AG09309 (cell line): ENCODE data around the gene NOVA1.
"Not testable (repeated sequence)": the region's sequence is repeated elsewhere in the genome, so short reads cannot be mapped to it uniquely, and the experiment has no call there.

Experiments
- DNase-seq: peaks from one replicate; pipeline ENCODE4 v3.0.0-alpha.2; 2010; ENCODE audit warnings: low read depth
- H3K4me3 ChIP-seq: 2 replicates; pipeline ENCODE4 v1.5.1; 2011; ENCODE audit warnings: mild to moderate bottlenecking, low read depth, low read length, moderate library complexity; ENCODE audit not compliant: control insufficient read depth
- TF ChIP-seq, protein P1 (sequence below): IDR thresholded peaks from 2 replicates; pipeline ENCODE4 v1.5.1; 2011; ENCODE audit warnings: mild to moderate bottlenecking, low read depth, low read length, inconsistent platforms; ENCODE audit not compliant: insufficient read depth, control insufficient read depth; ENCODE audit errors: missing control alignments

NOVA1 gene

DNA sequence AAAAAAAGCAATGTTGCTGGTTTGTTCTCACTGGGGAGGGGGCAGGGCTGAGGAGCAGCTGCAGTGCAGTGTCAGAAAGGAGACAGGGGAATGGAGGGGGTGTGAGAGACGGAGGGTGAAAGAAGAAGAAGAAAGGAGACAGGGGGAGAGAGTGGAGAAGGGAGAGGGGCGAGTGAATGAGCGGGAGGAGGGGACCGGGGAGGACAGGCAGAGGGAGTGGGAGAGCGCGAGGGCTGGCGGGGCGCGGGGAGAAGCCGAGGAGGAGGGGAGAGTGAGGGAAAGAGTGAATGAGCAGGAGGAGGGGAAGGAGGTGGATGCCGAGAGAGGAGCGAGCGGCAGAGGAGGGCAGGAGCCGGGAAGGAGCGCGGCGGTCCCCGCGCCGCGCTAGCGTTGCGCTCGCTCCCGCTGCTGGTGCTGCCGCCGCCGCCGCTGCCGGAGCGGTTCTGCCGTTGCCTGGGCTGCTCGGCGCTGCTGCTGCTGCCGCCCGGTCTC is at the start of gene NOVA1:
Gene NOVA1 (minus strand): TSS at position 445 of the 492 bp plus-strand sequence. CDS start 597 bp downstream, outside the sequence.
- no peak for DNase-seq
- peak within 1 kb of the TSS; percentile 73 for H3K4me3 ChIP-seq
- TF ChIP-seq, protein P1, sequence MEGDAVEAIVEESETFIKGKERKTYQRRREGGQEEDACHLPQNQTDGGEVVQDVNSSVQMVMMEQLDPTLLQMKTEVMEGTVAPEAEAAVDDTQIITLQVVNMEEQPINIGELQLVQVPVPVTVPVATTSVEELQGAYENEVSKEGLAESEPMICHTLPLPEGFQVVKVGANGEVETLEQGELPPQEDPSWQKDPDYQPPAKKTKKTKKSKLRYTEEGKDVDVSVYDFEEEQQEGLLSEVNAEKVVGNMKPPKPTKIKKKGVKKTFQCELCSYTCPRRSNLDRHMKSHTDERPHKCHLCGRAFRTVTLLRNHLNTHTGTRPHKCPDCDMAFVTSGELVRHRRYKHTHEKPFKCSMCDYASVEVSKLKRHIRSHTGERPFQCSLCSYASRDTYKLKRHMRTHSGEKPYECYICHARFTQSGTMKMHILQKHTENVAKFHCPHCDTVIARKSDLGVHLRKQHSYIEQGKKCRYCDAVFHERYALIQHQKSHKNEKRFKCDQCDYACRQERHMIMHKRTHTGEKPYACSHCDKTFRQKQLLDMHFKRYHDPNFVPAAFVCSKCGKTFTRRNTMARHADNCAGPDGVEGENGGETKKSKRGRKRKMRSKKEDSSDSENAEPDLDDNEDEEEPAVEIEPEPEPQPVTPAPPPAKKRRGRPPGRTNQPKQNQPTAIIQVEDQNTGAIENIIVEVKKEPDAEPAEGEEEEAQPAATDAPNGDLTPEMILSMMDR, result no peak

DNA sequence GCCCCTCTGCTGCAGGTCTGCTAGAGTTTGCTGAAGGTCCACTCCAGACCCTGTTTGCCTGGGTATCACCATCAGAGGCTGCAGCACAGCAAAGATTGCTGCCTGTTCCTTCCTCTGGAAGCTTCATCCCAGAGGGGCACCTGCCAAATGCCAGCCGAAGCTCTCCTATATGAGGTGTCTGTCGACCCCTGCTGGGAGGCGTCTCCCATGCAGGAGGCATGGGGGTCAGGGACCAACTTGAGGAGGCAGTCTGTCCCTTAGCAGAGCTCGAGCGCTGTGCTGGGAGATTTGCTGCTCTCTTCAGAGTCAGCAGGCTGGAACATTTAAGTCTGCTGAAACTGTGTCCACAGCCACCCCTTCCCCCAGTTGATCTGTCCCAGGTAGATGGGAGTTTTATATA is 47.2 kb upstream of the NOVA1 start:
- not testable (repeated sequence) for DNase-seq, H3K4me3 ChIP-seq

- no peak for DNase-seq
- TF ChIP-seq, protein P1, result no peak
- H3K4me3 ChIP-seq, result no peak overlapping the region
Measured at GRCh38 chr14:26636561-26636960, 38.7 kb upstream of the NOVA1 start.

- DNase-seq, H3K4me3 ChIP-seq: not testable (repeated sequence)
Measured at GRCh38 chr14:26634946-26635345, 37.1 kb upstream of the NOVA1 start.

DNA sequence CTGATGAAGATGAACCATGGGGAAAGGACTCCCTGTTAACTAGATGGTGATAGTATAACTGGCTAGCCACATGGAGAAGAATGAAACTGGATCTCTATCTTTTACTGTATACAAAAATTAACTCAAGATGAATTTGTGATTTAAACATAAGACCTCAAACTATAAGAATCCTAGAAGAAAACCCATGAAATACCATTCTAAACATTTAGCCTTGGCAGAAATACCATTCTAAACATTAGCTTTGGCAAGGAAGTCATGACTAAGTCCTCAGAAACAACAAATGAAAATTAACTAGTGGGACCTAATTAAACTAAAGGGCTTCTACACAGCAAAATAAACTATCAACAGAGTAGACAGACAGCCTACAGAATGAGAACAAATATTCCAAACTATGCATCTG is 28.4 kb upstream of the NOVA1 start:
- TF ChIP-seq, protein P1, result no peak
- no peak for DNase-seq
- no peak overlapping the region for H3K4me3 ChIP-seq

DNA sequence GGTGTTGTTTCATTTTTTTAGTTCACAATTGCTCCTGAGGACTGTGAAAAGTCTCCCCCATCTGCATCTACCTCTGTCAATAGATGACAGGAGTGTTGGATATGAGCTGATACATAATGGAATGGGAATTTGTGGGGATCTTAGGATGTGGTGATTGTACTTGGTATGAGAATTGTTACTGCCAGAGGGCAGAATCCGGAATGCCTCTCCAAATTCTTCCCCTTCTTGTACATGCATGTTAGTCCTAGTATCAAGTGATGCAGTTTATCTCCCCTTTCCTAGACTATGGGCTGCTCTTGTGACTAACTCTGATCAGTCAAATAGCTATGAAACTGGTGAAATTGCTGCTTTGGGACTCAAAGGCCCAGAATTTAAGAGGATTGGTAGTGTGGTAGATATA is 24.8 kb upstream of the NOVA1 start:
- TF ChIP-seq, protein P1, result no peak

GRCh38 chr14:26621807-26622560 is 24.2 kb upstream of the NOVA1 start:
- no peak overlapping the region for H3K4me3 ChIP-seq
- TF ChIP-seq, protein P1, result no peak
- no peak for DNase-seq

More for the DNA sequence above, 24.8 kb upstream of the NOVA1 start:
- no peak for DNase-seq
- H3K4me3 ChIP-seq, result no peak overlapping the region

DNA sequence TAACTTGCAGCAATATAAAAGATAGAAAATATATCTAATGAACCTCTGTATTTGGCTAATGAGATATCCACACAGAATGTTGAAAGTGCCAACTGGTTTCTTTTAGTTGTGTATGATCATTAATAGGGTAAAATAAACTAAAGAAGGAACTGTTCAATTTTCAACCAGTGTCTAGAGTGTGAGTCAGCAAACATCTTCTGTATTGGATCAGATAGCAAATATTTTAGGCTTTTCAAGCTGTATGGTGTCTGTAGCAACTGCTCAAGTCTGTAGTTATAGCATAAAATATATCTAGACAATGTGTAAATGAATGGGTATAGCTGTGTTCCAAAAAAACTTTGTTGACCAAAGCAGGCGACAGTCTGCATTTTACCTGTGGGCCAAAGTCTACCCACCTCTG is 23.5 kb upstream of the NOVA1 start:
- DNase-seq, result no peak
- TF ChIP-seq, protein P1, result no peak
- no peak overlapping the region for H3K4me3 ChIP-seq
